Stimulated activated CD4-positive, alpha-beta T cell treated with anti-CD3 and anti-CD28 coated beads, Interleukin-4, amount 100 ng/mL, for 4 hours (primary cell): Measurements from ENCODE around the gene GCG.

ENCODE experiments used
- DNase-seq, 2 experiments: peaks; one replicate each; pipeline ENCODE4 v3.0.0-alpha.2; 2020

Gene GCG

GRCh38 chr2:162152147-162152546 lies at the start of gene GCG:
GCG (minus strand) TSS chr2:162152247; CDS start chr2:162149178, 3,069 bp downstream.
- DNase-seq, result no peak

- no peak for DNase-seq
Observed at GRCh38 chr2:162200636-162201035, 48.6 kb upstream of the GCG start.

- no peak for DNase-seq
Observed at GRCh38 chr2:162199913-162200312, 47.9 kb upstream of the GCG start.

GRCh38 chr2:162198239-162198638 lies 46.2 kb upstream of the GCG start:
- no peak for DNase-seq

GRCh38 chr2:162197069-162197825 lies 45.2 kb upstream of the GCG start:
- DNase-seq, result no peak

GRCh38 chr2:162196638-162197037 lies 44.6 kb upstream of the GCG start:
- no peak for DNase-seq

GRCh38 chr2:162188451-162188850 lies 36.4 kb upstream of the GCG start:
- no peak for DNase-seq

GRCh38 chr2:162185541-162186232 lies 33.6 kb upstream of the GCG start:
- DNase-seq, result no peak

- no peak for DNase-seq
Observed at GRCh38 chr2:162184821-162185450, 32.9 kb upstream of the GCG start.

GRCh38 chr2:162184359-162184758 lies 32.3 kb upstream of the GCG start:
- DNase-seq, result no peak

GRCh38 chr2:162182395-162182794 lies 30.3 kb upstream of the GCG start:
- DNase-seq, result no peak

GRCh38 chr2:162177301-162177700 lies 25.3 kb upstream of the GCG start:
- no peak for DNase-seq

- DNase-seq, result no peak
Observed at GRCh38 chr2:162175714-162176113, 23.7 kb upstream of the GCG start.

GRCh38 chr2:162174746-162175145 lies 22.7 kb upstream of the GCG start:
- DNase-seq, result no peak

- no peak for DNase-seq
Observed at GRCh38 chr2:162172802-162173370, 20.8 kb upstream of the GCG start.

GRCh38 chr2:162166745-162167144 lies 14.7 kb upstream of the GCG start:
- no peak for DNase-seq

- no peak for DNase-seq
Observed at GRCh38 chr2:162166174-162166573, 14.1 kb upstream of the GCG start.

GRCh38 chr2:162164802-162165201 lies 12.8 kb upstream of the GCG start:
- DNase-seq, result no peak

GRCh38 chr2:162159446-162159845 lies 7.4 kb upstream of the GCG start:
- DNase-seq, result no peak

GRCh38 chr2:162156149-162156548 lies 4.1 kb upstream of the GCG start:
- no peak for DNase-seq

GRCh38 chr2:162155093-162155492 lies 3.0 kb upstream of the GCG start:
- DNase-seq, result no peak

- peak; percentile 39 to 46 for DNase-seq
Observed at GRCh38 chr2:162153608-162154224, 1.7 kb upstream of the GCG start.

- no peak for DNase-seq
Observed at GRCh38 chr2:162149940-162150339, 2.1 kb downstream of the GCG start.
